Right forelimb (tissue), 1 donor: ENCODE measurements around the gene EFNA2.
"Not testable (repeated sequence)": the region's sequence is repeated elsewhere in the genome, so short reads cannot be mapped to it uniquely, and the experiment has no call there.

Experiments used
- DNase-seq: peaks from one replicate; pipeline ENCODE4 v3.0.0-alpha.2; 2018

EFNA2 gene

DNA sequence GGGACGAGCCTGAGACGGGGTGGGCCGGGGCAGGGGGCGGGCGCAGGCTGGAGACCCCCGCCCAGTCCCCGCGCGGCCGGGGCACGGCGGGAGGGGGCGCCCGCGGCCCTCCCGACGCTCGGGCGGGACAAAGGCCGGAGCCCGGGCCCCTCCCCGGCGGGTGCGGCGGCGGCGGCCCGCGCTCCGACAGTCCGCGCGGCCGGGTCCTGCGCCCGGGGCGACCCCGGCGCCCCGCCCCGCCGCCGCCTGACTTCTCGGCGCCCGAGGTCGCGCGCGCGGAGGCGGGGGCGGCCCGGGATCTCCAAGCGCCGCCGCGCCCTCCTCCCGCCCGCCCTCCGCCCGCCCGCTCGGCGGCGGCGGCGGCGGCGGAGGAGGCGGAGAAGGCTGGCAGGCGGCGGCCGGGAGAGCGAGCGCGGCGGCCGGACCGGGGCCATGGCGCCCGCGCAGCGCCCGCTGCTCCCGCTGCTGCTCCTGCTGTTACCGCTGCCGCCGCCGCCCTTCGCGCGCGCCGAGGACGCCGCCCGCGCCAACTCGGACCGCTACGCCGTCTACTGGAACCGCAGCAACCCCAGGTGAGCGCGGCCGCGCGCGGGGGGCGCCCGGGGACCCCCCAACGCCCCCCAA is at the start of gene EFNA2:
Gene EFNA2 (plus strand): TSS at position 137 of the 624 bp plus-strand sequence. CDS start 296 bp downstream, at position 433.
- no peak for DNase-seq

DNA sequence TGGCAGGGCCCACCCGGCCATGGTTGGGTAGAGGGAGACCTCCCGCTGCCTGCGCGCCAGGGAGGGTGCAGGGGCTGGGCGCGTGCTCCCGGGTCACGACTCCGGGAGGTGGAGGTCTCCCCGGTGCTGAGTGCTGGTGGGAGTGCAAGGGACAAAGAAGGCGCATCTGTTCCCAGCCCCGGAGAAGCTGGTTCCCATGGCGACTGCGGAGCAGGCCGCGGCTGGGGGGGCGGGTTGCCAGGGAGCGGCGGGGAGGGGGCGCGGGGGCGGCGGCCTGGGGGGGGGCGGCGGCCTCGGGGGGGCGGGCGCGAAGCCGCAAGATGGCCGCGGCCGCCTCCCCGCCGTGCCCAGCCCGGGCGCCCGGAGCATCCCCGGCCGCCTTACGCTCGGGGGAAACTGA is 49.1 kb upstream of the EFNA2 start:
- no peak for DNase-seq

DNA sequence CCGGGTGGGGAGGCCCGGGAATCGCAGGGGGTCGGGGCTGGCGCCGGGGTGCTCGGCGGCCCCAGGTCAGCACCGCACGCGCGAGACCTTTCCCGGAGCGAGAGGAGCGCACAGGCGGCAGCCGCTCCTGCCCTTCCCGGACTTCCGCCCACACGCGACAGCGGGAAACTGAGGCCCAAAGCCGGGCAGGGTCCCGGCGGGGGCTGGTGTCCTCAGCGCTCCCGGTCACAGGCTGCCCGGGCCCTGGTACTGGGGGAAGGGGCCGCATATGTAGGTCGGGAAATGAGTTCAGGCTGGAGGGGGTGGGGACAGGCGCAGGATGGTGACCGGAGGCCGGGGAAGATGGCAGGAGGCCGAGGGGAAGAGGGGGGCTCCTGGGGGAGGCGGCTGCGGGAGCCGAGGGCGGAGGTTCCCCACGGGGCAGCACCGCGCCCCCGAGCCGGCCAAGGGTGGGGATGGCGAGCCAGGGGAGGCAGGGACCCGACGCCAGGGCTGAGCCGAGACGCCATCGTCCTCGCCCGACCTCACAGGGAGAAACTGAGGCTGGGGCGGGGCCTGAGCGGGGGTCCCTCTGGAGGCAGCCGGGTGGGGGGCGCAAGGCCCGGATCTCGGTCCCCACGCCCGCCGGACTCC is 48.5 kb upstream of the EFNA2 start:
- DNase-seq = no peak

DNA sequence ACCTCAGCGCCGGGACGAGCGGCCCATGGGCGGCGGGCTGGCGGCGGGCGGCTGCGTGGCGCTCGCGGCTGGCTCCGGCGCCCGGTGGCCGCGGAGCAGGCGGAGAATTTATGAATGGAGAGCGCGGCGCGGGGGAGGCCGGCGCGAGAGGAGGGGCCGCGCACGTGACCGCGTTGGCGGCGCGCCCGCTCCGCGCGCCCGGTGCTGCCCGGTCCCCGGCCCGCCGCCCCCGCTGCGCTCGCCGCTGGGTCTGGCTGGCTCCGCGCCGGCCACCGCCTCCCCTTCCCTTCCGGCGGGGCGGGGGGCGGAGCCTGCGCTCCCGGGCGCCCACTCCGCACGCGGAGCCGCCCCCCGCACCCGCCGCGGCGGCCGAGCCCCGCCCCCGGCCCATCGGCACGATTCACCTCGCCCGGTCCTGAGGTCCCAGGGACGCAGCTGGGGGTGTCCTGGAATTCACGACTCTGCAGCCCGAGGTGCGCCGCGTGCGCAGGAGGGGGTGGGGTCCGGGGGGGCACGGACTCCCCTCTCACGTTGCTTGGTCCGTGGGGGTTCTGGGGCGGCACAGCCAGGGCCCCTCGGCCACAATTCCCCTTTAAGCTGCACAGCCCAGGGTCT is 47.8 kb upstream of the EFNA2 start, which contains the start of gene CBARP:
Gene CBARP (minus strand): TSS at position 252 of the 615 bp plus-strand sequence. CDS start 1,905 bp downstream, outside the sequence.
- no peak for DNase-seq

DNA sequence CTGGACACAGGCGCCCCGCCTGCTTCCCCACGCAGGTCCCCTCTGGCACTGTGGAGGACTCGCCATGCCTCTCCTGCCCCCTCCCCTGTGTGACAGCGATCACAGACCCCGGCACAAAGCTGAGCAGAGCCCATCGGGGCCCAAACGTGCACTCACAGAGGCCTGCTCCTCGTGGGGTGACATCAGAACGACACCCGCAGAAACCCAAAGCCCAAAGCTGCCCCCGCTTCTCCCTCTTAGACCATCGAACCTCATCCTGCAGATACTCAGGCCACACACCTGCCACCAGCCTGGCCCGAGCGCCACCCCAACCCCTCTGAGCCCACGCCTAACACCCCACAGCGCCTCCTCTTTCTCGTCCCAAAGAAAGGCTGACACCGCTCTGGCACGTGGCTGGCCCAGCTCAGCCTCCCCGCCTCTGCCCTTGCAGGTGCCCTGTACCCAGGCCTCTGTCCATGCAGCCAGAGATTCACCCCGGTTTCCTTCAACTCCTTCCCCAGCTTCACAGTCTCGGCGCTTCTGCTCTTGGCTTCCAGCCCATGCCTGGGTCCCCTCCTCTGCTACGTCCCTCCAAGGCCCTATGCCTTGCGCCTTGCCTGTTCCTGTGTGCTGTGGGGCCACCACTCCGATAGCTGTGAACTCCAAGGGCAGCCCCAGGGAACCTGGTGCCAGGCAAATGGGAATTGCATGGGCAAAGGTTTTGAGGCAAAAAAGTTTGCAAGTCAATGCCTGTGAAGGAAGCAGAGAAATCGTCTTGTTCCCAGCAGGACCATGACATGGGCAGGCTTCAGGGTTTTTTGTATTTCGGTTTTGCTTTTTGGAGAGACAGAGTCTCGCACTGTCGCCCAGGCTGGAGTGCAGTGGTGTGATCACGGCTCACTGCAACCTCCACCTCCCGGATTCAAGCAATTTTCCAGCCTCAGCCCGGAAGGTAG is 47.0 kb upstream of the EFNA2 start:
- no peak for DNase-seq

DNA sequence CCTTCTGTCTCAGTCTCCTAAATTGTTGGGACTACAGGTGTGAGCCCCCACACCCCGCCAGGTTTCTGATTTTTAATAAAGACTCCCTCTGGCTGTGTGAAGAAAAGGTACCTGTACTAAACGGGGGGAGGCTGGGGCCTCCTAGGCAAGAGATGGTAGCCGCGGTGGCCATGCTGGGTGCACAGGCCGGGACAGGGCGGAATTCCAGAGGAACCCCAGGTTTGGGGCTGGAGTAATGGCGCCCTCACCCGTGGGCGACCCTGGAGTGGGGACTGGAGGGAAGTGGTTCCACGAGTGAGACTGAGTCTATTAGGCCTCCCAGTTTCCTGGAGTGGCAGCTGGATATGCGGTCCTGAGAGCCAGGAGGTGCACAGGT is 46.3 kb upstream of the EFNA2 start:
- DNase-seq = no peak

DNA sequence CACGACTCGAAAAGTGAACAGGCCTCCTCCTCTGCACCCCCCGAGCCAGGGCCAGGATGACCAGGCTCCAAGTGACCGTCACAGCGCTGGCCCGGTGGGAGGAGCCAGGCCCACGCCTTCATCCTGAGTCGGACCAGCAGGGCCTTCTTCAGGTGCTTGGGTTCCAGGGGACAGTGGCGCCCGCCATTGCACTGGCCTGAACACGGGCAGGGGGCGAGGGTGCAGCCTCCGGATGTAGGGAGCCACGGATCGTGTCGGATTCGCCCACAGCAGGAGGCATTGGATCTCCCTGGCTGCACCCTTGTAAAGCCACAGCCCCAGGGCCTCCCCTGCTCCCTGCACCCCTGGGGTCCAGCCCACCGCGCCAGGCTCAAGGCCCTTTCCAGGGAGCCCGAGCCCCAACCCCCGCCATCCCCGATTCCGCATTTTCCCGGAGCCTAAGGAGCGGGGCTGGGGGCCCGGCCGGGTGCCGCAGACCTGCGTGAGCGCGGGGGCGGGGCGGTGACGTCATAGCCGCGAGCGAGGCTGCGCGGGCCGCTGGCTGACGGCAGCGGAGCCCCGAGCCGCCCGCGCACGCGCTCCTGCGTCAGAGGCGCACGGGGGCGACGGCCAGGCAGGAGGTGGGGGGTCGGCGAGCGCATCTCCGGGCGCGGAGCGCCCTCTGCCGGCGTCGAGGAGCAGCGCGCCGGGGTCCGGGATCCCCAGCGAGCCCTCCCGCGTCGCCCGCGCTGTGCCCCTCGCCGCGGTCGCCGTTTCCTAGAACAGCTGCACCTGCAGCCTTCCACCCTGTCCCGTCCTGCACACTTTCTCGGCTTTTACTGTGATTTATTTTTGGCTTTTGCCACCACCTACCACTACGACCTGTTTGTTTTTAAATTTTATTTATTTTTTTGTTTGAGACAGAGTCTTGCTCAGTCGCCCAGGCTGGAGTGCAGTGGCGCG is 45.6 kb upstream of the EFNA2 start:
- DNase-seq = peak; percentile 94

DNA sequence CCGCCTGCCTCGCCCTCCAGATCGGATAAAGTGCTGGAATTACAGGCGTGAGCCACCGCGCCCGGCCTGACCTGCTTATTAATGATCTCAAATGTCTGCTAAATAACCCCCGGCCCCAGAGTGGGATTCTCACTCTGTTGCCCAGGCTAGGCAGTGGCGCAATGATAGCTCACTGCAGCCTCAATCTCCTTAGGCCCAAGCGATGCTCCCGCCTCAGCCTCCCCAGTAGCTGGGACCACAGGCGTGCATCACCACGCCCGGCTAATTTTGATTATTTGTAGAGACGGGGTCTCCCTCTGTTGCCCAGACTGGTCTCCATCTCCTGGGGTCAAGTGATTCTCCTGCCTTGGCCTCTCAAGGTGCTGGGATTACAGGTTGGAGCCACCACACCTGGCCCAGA is 44.7 kb upstream of the EFNA2 start:
- no peak for DNase-seq

DNA sequence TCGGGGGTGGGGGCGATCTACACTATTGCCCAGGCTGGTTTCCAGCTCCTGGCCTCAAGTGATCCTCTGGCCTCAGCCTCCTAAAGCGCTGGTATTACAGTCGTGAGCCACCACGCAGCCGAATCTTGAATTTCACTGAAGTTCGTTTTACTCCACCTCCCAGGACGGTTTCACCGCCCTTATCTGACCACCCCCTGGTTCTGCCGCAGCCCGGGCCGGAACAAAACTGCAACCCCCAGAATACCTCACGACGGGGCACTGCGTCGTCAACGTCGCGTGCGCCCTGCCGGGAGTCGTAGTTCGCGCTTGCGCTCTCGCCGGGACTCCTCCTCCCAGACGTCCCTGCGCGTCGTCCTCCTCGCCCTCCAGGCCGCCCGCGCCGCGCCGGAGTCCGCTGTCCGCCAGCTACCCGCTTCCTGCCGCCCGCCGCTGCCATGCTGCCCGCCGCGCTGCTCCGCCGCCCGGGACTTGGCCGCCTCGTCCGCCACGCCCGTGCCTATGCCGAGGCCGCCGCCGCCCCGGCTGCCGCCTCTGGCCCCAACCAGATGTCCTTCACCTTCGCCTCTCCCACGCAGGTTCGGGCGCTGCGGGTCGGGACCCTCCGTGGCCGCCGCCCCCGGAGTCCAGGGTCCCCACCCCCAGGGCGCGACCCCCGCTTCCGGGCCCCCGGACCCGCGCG is 44.1 kb upstream of the EFNA2 start, which contains the start of gene ATP5F1D:
Gene ATP5F1D (plus strand): TSS at position 335 of the 679 bp plus-strand sequence. CDS start 100 bp downstream, at position 435.
- peak; percentile 94 for DNase-seq

DNA sequence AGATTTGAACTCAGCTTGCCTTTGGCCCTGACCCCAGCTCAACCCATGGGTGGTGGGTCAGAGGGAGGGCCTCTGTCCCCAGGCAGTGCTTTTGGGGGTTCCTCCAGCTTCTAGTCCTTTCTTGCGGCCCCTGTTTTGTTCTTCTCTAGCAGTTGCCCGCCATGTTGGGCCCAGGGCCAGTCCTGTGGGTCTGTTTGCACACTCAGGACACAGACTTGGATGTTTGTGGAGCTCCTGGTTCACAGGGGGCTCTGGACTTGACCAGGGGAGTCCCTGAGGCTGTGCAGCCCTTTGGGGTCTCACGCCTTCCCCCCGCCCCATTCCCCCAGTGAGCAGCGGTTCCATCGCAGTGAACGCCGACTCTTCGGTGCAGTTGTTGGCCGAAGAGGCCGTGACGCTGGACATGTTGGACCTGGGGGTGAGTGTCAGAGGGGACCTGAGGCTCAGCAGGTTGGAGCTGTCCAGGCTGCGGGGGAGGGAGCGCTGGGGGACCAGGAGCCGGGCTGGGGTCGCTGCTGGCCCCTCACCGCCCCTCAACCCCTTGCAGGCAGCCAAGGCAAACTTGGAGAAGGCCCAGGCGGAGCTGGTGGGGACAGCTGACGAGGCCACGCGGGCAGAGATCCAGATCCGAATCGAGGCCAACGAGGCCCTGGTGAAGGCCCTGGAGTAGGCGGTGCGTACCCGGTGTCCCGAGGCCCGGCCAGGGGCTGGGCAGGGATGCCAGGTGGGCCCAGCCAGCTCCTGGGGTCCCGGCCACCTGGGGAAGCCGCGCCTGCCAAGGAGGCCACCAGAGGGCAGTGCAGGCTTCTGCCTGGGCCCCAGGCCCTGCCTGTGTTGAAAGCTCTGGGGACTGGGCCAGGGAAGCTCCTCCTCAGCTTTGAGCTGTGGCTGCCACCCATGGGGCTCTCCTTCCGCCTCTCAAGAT is 41.6 kb upstream of the EFNA2 start:
- DNase-seq = peak; percentile 87

DNA sequence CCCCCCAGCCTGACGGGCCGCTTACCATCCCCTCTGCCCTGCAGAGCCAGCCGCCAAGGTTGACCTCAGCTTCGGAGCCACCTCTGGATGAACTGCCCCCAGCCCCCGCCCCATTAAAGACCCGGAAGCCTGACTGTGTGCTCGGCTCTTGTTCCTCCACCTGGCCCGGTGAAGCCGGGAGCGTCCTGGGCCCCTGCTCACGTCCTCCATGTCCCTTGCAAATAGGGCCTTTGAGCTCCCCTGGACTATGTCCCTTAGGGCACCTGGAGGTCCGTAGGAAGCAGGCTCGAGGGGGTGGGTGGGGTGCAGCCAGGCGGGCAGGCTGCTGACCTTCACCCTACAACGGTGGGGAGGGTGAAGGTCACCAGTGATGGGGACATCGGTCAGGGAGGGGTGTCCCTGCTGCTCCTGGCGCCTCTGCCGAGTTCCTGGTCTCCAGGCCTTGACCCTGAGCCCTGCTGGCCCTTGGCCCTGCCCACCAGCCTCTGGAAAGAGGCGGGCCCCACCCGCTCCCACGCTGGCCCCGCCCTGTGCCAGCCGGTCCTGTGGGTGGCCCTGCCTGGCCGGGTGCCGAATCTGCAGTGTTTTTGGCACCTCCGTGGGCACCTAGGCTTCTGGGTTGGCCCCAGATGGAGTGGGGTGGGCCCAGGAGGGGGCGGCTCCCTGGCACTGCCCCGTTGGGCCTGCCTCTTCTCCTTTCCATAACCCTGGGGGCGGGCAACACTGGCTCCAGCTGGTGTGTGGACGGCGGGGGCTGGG is 40.8 kb upstream of the EFNA2 start:
- DNase-seq = no peak

DNA sequence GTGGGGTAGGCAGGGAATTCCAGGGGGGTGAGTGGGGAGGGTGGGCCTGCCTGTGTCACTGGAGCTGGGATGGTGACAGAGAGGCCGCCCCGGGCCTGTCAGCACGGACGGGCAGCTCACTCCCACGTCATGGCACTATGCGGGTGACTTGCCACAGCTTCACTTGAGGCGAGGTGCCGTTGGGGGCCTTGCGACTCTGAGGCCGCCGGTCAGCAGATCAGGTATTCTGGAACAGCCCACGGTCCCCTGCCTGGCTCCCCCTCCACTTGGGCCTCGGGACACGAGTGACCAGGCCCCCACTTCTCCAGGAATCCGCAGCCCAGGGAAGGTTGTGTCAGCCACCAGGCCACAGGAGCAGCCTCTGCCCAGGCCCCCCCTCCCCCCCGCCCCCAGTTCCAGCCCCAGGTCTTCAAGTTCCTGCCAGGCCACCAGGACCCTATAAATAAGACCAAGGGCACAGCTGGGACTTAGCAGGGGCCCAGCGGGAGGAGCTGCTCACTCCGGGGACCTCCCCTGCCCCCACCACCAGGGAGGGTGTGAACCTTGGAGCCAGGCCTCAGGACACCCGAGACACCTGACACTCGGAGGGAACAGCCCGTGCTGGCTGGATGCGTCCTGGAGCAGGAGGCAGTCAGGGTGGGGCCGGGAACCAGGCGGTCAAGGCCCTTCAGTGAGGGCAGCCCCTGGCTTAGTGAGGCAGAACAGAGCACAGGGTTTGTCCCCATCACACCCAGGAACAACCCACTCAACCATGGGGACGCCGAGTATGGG is 40.0 kb upstream of the EFNA2 start:
- no peak for DNase-seq

DNA sequence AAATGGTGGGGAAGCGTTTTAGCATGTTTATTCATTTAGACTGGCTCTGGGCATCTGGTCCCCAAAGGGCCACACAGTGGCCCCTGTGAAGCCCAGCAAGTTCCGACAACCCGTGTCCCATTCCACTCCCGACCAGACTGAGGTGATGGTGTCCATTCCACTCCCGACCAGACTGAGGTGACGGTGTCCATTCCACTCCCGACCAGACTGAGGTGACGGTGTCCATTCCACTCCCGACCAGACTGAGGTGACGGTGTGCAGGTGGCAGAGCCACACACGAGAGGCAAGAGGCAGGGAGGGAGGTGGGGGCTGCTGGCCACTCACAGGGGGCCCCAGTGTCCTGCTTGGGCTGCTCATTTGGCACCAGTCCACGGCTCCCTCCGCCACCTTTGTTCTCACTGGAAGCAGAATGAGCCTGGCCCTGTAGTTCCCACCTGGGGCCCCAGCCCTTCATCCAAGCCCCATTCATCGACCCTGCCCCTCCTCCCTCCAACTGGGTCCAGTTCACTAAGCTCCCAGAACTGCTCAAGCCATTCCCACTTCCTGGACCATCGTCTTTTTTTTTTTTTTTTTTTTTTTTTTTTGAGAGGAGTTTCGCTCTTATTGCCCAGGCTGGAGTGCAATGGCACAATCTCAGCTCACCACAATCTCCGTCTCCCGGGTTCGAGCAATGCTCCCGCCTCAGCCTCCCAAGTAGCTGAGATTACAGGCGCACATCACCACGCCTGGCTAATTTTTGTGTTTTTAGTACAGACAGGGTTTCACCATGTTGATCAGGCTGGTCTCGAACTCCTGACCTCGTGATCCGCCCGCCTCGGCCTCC is 39.2 kb upstream of the EFNA2 start:
- DNase-seq = not testable (repeated sequence)

DNA sequence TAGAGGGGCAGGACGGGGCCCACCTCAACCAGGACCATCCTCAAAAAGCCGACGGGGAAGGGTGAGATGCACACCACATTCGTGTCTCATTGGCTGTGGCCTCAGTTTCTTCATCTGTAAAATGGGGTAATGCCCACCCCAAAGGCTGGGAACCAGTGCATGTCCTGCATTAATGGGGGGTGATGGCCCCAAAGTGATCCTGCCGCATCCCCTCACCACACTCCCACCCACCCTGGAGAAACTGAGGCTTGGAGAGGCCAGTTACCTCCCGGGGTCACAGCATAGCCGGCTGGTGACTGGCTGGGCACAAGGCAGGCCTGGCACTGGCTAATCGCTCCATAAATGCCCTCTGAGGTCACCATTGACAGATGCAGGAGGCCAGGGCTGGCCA is 37.9 kb upstream of the EFNA2 start:
- no peak for DNase-seq

DNA sequence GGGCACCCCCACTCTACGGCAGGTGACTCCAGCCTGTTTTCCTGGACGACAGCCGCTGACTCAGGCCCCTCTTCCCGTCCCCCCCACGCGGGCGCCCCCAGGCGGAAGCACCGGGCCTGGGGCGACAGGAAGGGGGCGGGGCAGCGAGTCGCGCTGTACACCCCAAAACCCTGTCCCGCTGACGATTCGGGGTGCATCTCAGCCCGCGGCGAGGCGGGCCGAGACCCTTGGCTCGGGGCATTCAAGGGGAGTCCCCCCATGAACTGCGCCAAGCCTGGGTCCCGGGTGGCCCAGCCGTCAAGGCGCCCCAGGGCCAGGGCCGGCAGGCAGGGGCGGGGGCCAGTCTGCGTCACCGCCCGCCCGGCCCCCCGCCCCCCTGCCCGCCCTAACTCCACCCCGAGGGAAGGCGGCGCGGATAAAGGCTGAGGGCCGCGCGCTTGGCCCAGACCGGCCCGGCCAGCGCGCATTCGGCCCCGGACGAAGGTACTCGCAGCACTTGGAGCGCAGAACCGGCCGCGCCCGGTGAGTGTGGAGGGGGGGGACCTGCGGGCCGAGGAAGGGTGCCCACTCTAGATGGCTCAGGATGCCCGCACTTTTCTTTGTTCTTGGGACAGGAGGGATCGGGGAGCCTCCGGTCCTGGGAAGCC is 37.4 kb upstream of the EFNA2 start, which contains the start of gene MIDN:
Gene MIDN (plus strand): TSS at position 445 of the 647 bp plus-strand sequence. CDS start 1,714 bp downstream, outside the sequence.
- peak; percentile 91 for DNase-seq

DNA sequence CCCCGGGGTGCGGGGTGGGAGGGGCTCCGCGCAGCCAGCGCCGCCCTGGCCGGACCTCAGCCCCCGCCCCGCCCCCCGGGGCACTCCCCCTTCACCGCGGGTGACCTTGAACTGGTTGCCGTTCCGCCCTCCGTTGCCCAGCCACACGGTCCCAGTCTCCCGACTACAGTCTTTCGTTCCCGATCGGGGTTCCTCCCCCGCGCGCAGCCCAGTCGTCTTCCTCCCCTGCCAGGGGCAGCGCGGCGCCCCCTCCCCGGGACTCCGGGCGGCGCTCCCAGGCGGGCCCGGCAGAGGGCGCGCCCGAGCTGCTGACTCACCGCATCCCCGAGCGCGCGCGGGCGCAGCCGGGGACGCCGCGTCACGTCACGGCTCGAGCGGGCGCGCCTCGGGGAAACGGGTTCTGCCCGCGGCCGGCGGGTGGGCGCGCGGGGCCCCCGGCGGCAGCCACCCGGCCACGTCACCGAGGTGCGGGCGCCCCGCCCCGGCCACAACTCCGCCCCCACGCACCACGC is 36.8 kb upstream of the EFNA2 start:
- peak; percentile 92 for DNase-seq
